ENCODE measurements around the gene KCNG2. TPM values are rescaled to one million over a fixed set of nuclear protein-coding genes. Genes with fewer than 3 reads are reported as not detected.
A peak's percentile ranks its signal among the peaks of the same experiment; 100 is the strongest.

Gene KCNG2
- total and polyA plus RNA-seq, 2 of the 13 experiments (the other 11 are each of a cell fraction or from before 2014, with no cell fraction given): not detected

DNA sequence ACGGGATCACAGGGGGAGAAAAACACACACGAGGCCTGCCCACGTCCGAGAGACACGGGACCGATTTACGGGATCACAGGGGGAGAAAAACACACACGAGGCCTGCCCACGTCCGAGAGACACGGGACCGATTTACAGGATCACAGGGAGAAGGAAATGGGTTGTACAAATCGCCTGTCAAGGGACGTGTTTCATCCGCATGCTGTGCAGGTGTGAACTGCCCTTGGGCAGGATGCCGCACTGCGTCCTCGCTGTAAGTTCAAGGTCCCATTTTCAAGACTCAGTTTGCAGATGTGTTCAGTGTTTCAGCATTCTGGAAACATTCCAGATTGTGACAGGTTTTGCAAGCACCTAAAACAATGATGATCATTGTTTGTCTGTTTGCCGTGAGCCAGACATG is 2.3 kb upstream of the KCNG2 start (continued):
- TF ChIP-seq PREB (CRISPR knock-in tag; IDR thresholded peaks at IDR 0.05): no peak
- no peak for TF ChIP-seq ZNF230 (CRISPR knock-in tag; IDR thresholded peaks at IDR 0.05)
- 0 out of 2 replicates have a peak, but pooled peaks have one; percentile 31 for TF ChIP-seq KDM2A (CRISPR knock-in tag; IDR thresholded peaks at IDR 0.05; ENCODE audit: borderline replicate concordance, low read depth)
- TF ChIP-seq, protein P1, sequence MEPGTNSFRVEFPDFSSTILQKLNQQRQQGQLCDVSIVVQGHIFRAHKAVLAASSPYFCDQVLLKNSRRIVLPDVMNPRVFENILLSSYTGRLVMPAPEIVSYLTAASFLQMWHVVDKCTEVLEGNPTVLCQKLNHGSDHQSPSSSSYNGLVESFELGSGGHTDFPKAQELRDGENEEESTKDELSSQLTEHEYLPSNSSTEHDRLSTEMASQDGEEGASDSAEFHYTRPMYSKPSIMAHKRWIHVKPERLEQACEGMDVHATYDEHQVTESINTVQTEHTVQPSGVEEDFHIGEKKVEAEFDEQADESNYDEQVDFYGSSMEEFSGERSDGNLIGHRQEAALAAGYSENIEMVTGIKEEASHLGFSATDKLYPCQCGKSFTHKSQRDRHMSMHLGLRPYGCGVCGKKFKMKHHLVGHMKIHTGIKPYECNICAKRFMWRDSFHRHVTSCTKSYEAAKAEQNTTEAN (CRISPR knock-in tag; conservative IDR thresholded peaks at IDR 0.05): no peak
- no peak for TF ChIP-seq ESRRA (CRISPR knock-in tag; IDR thresholded peaks at IDR 0.05; ENCODE audit: low read depth)
- no peak for TF ChIP-seq ZNF768 (CRISPR knock-in tag; IDR thresholded peaks at IDR 0.05)
- no peak for TF ChIP-seq ZNF160 (CRISPR knock-in tag; IDR thresholded peaks at IDR 0.05)
- TF ChIP-seq RAD21 (CRISPR knock-in tag; IDR thresholded peaks at IDR 0.05): no peak
- no peak for TF ChIP-seq KDM3A (CRISPR knock-in tag; IDR thresholded peaks at IDR 0.05; ENCODE audit: low read depth)
- 0 out of 2 replicates have a peak, but pooled peaks have one; percentile 40 for TF ChIP-seq KDM1A (CRISPR knock-in tag; IDR thresholded peaks at IDR 0.05)
- TF ChIP-seq SMARCE1 (IDR thresholded peaks at IDR 0.05; ENCODE audit: borderline replicate concordance): no peak
- TF ChIP-seq FOXK1 (CRISPR knock-in tag; IDR thresholded peaks at IDR 0.05; ENCODE audit: borderline replicate concordance, low read depth): 0 out of 2 replicates have a peak, but pooled peaks have one; percentile 12
- TF ChIP-seq TOPORS (CRISPR knock-in tag; IDR thresholded peaks at IDR 0.05): no peak
- TF ChIP-seq ZNF136 (CRISPR knock-in tag; IDR thresholded peaks at IDR 0.05; ENCODE audit: low read depth): no peak
- TF ChIP-seq HMG20B (CRISPR knock-in tag; conservative IDR thresholded peaks at IDR 0.05): no peak
- TF ChIP-seq XRCC5 (optimal IDR thresholded peaks at IDR 0.05; ENCODE audit: low read length): no peak
- TF ChIP-seq, protein P2, sequence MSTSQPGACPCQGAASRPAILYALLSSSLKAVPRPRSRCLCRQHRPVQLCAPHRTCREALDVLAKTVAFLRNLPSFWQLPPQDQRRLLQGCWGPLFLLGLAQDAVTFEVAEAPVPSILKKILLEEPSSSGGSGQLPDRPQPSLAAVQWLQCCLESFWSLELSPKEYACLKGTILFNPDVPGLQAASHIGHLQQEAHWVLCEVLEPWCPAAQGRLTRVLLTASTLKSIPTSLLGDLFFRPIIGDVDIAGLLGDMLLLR (CRISPR knock-in tag; IDR thresholded peaks at IDR 0.05): no peak
- TF ChIP-seq, protein P3, sequence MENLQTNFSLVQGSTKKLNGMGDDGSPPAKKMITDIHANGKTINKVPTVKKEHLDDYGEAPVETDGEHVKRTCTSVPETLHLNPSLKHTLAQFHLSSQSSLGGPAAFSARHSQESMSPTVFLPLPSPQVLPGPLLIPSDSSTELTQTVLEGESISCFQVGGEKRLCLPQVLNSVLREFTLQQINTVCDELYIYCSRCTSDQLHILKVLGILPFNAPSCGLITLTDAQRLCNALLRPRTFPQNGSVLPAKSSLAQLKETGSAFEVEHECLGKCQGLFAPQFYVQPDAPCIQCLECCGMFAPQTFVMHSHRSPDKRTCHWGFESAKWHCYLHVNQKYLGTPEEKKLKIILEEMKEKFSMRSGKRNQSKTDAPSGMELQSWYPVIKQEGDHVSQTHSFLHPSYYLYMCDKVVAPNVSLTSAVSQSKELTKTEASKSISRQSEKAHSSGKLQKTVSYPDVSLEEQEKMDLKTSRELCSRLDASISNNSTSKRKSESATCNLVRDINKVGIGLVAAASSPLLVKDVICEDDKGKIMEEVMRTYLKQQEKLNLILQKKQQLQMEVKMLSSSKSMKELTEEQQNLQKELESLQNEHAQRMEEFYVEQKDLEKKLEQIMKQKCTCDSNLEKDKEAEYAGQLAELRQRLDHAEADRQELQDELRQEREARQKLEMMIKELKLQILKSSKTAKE (CRISPR knock-in tag; IDR thresholded peaks at IDR 0.05; ENCODE audit: borderline replicate concordance): peak; percentile 51; the same call in 1 of the 2 replicates
- TF ChIP-seq ATRX (CRISPR knock-in tag; IDR thresholded peaks at IDR 0.05; ENCODE audit: borderline replicate concordance): no peak
- TF ChIP-seq ZFP41 (CRISPR knock-in tag; IDR thresholded peaks at IDR 0.05; ENCODE audit: borderline replicate concordance): no peak
- TF ChIP-seq, protein P4, sequence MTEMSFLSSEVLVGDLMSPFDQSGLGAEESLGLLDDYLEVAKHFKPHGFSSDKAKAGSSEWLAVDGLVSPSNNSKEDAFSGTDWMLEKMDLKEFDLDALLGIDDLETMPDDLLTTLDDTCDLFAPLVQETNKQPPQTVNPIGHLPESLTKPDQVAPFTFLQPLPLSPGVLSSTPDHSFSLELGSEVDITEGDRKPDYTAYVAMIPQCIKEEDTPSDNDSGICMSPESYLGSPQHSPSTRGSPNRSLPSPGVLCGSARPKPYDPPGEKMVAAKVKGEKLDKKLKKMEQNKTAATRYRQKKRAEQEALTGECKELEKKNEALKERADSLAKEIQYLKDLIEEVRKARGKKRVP (CRISPR knock-in tag; IDR thresholded peaks at IDR 0.05): peak in 1 of 2 experiments; percentile 59; a peak in 2 of 4 replicates
- TF ChIP-seq ZBTB14 (CRISPR knock-in tag; IDR thresholded peaks at IDR 0.05): no peak
- no peak for TF ChIP-seq ZNF549 (CRISPR knock-in tag; IDR thresholded peaks at IDR 0.05)
- 0 out of 2 replicates have a peak, but pooled peaks have one; percentile 60 for TF ChIP-seq ZNF274 (CRISPR knock-in tag; IDR thresholded peaks at IDR 0.05)

Measured in HepG2 (cell line).